Esophagus squamous epithelium (tissue), 4 donors: ENCODE measurements around the gene MINDY4.

Experiments
- CTCF ChIP-seq, 6 experiments: fragments of 450-650 bp in 4 of 6; fragments of 200-600 bp in 2 of 6; sonication (generic) in 2 of 6; IDR thresholded peaks; one replicate each; pipeline ENCODE4 v1.5.1; 2016 to 2019; ENCODE audit warnings: antibody characterized with exemption in 6 of 6, mild to moderate bottlenecking in 4 of 6, moderate library complexity in 4 of 6
- POLR2A ChIP-seq, 4 donors: fragments of 450-650 bp; IDR thresholded peaks; one replicate each; pipeline ENCODE4 v1.6.1; 2017; ENCODE audit warnings: antibody characterized with exemption in 4 of 4, mild to moderate bottlenecking in 4 of 4, moderate library complexity in 3 of 4

- TF ChIP-seq CTCF (IDR thresholded peaks at IDR 0.05), result no peak
- TF ChIP-seq POLR2A (IDR thresholded peaks at IDR 0.05), result no peak
Observed at GRCh38 chr7:30896783-30897637, 125.8 kb downstream of the MINDY4 start.
